GM23338 (cell line): ENCODE measurements around the gene CHSY1. TPM values are rescaled to one million over a fixed set of nuclear protein-coding genes. Genes with fewer than 3 reads are reported as not detected.

Experiments
- ATAC-seq: fragments of 200-7000 bp; cut with Tn5 transposase; 3 replicates; pipeline ENCODE4 v1.9.1; 2020
- DNase-seq: peaks from one replicate; pipeline ENCODE4 v3.0.0-alpha.2; 2015; ENCODE audit warnings: low spot score
- H2AFZ ChIP-seq: fragments of 200-600 bp; sonication (generic); 2 replicates; pipeline ENCODE4 v1.8.0; 2016; ENCODE audit warnings: antibody characterized with exemption, mild to moderate bottlenecking, moderate library complexity
- H3F3A ChIP-seq: fragments of 200-600 bp; sonication (generic); replicated peaks from 2 replicates; pipeline ENCODE4 v1.8.0; 2017; ENCODE audit warnings: antibody characterized with exemption, mixed run types, low read depth
- H3K27ac ChIP-seq: fragments of 200-600 bp; sonication (generic); 2 replicates; pipeline ENCODE4 v1.6.1; 2016; ENCODE audit warnings: low read depth
- H3K27me3 ChIP-seq: fragments of 200-600 bp; sonication (generic); 2 replicates; pipeline ENCODE4 v1.8.0; 2016; ENCODE audit warnings: mild to moderate bottlenecking, mixed run types, moderate library complexity; ENCODE audit not compliant: insufficient read depth
- H3K36me3 ChIP-seq: fragments of 200-600 bp; sonication (generic); 2 replicates; pipeline ENCODE4 v1.8.0; 2016; ENCODE audit warnings: mild to moderate bottlenecking; ENCODE audit not compliant: insufficient read depth
- H3K4me1 ChIP-seq: fragments of 200-600 bp; sonication (generic); 2 replicates; pipeline ENCODE4 v1.8.0; 2016; ENCODE audit warnings: mild to moderate bottlenecking, moderate library complexity; ENCODE audit not compliant: insufficient read depth
- H3K4me2 ChIP-seq: fragments of 200-600 bp; sonication (generic); 2 replicates; pipeline ENCODE4 v1.7.1; 2017; ENCODE audit warnings: mixed run types
- H3K4me3 ChIP-seq: fragments of 200-600 bp; sonication (generic); 2 replicates; pipeline ENCODE4 v1.6.1; 2016; ENCODE audit warnings: mixed run types
- H3K79me2 ChIP-seq: fragments of 200-600 bp; sonication (generic); replicated peaks from 2 replicates; pipeline ENCODE4 v1.8.0; 2017; ENCODE audit warnings: mild to moderate bottlenecking; ENCODE audit not compliant: insufficient read depth
- H3K9me2 ChIP-seq: fragments of 200-600 bp; sonication (generic); 2 replicates; pipeline ENCODE4 v1.8.0; 2017; ENCODE audit not compliant: insufficient read depth
- H4K20me1 ChIP-seq: fragments of 200-600 bp; sonication (generic); replicated peaks from 2 replicates; pipeline ENCODE4 v1.8.0; 2017; ENCODE audit warnings: mild to moderate bottlenecking; ENCODE audit not compliant: insufficient read depth
- H3K27ac Mint-ChIP-seq: 2 replicates; pipeline ENCODE4 v1.8.0; 2020; ENCODE audit warnings: inconsistent platforms, mild to moderate bottlenecking, moderate library complexity, mixed read lengths
- H3K27me3 Mint-ChIP-seq: 3 replicates; pipeline ENCODE4 v1.8.0; 2022; ENCODE audit warnings: low read depth, mild to moderate bottlenecking, moderate library complexity, mixed read lengths, inconsistent platforms; ENCODE audit not compliant: insufficient read depth, poor library complexity
- H3K36me3 Mint-ChIP-seq: 3 replicates; pipeline ENCODE4 v1.8.0; 2021; ENCODE audit warnings: low read depth, mild to moderate bottlenecking, inconsistent platforms, moderate library complexity, mixed read lengths
- H3K4me1 Mint-ChIP-seq: 3 replicates; pipeline ENCODE4 v1.8.0; 2020; ENCODE audit warnings: mild to moderate bottlenecking, inconsistent platforms, mixed read lengths
- H3K4me3 Mint-ChIP-seq: 3 replicates; pipeline ENCODE4 v1.8.0; 2021; ENCODE audit warnings: moderate library complexity, mild to moderate bottlenecking, inconsistent platforms, mixed read lengths
- H3K9me3 Mint-ChIP-seq: 3 replicates; pipeline ENCODE4 v1.8.0; 2020; ENCODE audit warnings: moderate library complexity, mild to moderate bottlenecking, inconsistent platforms, mixed read lengths
- CREB1 ChIP-seq: fragments of 250-450 bp; sonication (Bioruptor Pico); IDR thresholded peaks from 2 replicates; pipeline ENCODE4 v1.5.0; 2020; ENCODE audit warnings: low read depth, mild to moderate bottlenecking, moderate library complexity
- CTCF ChIP-seq, 2 experiments: fragments of 200-600 bp in 1 of 2; sonication (generic) in 1 of 2; conservative IDR thresholded peaks; 2 replicates each; pipeline versions ENCODE4 v1.5.1 to v1.6.1; 2016 to 2017; ENCODE audit warnings: antibody characterized with exemption in 2 of 2, low read depth in 2 of 2, mild to moderate bottlenecking in 2 of 2, moderate library complexity in 1 of 2
- ETS1 ChIP-seq: IDR thresholded peaks from 2 replicates; pipeline ENCODE4 v1.6.1; 2016; ENCODE audit warnings: antibody characterized with exemption
- EZH2 ChIP-seq: fragments of 200-600 bp; sonication (generic); IDR thresholded peaks from one replicate; pipeline ENCODE4 v1.8.0; 2017; ENCODE audit warnings: antibody characterized with exemption, mild to moderate bottlenecking, low read depth; ENCODE audit not compliant: unreplicated experiment
- EZH2phosphoT487 ChIP-seq: fragments of 200-600 bp; sonication (generic); IDR thresholded peaks from one replicate; pipeline ENCODE4 v1.8.1; 2018; ENCODE audit warnings: antibody characterized with exemption; ENCODE audit not compliant: unreplicated experiment
- JUNB ChIP-seq: IDR thresholded peaks from one replicate; pipeline ENCODE4 v1.6.1; 2016; ENCODE audit warnings: antibody characterized with exemption; ENCODE audit not compliant: unreplicated experiment
- NANOG ChIP-seq: IDR thresholded peaks from 2 replicates; pipeline ENCODE4 v1.6.1; 2016; ENCODE audit warnings: antibody characterized with exemption, borderline replicate concordance
- POLR2AphosphoS5 ChIP-seq: IDR thresholded peaks from 2 replicates; pipeline ENCODE4 v1.6.1; 2016; ENCODE audit warnings: antibody characterized with exemption, low read depth
- REST ChIP-seq: IDR thresholded peaks from one replicate; pipeline ENCODE4 v1.6.1; 2018; ENCODE audit warnings: antibody characterized with exemption; ENCODE audit not compliant: unreplicated experiment
- STAT1 ChIP-seq: IDR thresholded peaks from one replicate; pipeline ENCODE4 v1.6.1; 2016; ENCODE audit warnings: antibody characterized with exemption; ENCODE audit not compliant: unreplicated experiment
- ZNF114 ChIP-seq: fragments of 250-450 bp; sonication (Bioruptor Pico); IDR thresholded peaks from 2 replicates; pipeline ENCODE4 v1.5.0; 2020; ENCODE audit warnings: mild to moderate bottlenecking, moderate library complexity
- ZNF331 ChIP-seq: fragments of 250-450 bp; sonication (Bioruptor Pico); IDR thresholded peaks from 2 replicates; pipeline ENCODE4 v1.5.0; 2020; ENCODE audit warnings: low read depth, mild to moderate bottlenecking, moderate library complexity
- ZNF462 ChIP-seq: fragments of 250-450 bp; sonication (Bioruptor Pico); IDR thresholded peaks from 2 replicates; pipeline ENCODE4 v1.5.0; 2020; ENCODE audit warnings: mild to moderate bottlenecking, moderate library complexity
- polyA plus RNA-seq: library from polyadenylated mRNA; unstranded; fragments of >200 nt; fragmentation: Nextera tagmentation; extraction: Ambion mirVana; gene quantifications from 2 replicates; pipeline ENCODE4 v1.2.1, GENCODE V29; 2016
- total RNA-seq: library from RNA; depleted of rRNA; stranded (reverse); fragments of >200 nt; shearing (Covaris generic); gene quantifications from 2 replicates; pipeline ENCODE4 v1.2.3, GENCODE V29; 2014

Gene CHSY1
- total and polyA plus RNA-seq, 2 experiments from 2014 or later: 9.8 to 47.7 TPM

GRCh38 chr15:101132390-101133180, 119.3 kb downstream of the CHSY1 start:
- no peak for DNase-seq

More at GRCh38 chr15:101132390-101133180, 119.3 kb downstream of the CHSY1 start:
- Histone ChIP-seq H4K20me1 (no peaks in the 10 kb centered on the region), H3K9me2 (no peaks in the 10 kb centered on the region), H3K27ac (no peak overlapping the region), H3K4me1 (peaks cover 7% of the 10 kb centered on the region; the same call in 1 of the 2 replicates), H2AFZ (no peak overlapping the region), H3K36me3 (no peaks in the 10 kb centered on the region), H3K4me3 (no peak overlapping the region), H3K27me3 (peaks cover 19% of the 10 kb centered on the region), H3F3A (no peaks in the 10 kb centered on the region), H3K79me2 (no peaks in the 10 kb centered on the region), H3K4me2 (no peak overlapping the region)
- TF ChIP-seq CTCF (conservative IDR thresholded peaks at IDR 0.05; ENCODE audit: low read depth in 2 of 2) (no peak), ZNF462 (no peak), CREB1 (CRISPR knock-in tag) (no peak), STAT1 (no peak), NANOG (no peak), JUNB (no peak), EZH2 (no peak), ZNF114 (CRISPR knock-in tag) (no peak), POLR2AphosphoS5 (no peak), ZNF331 (CRISPR knock-in tag) (no peak), EZH2phosphoT487 (no peak), REST (no peak), ETS1 (no peak)
- H3K36me3 Mint-ChIP-seq: no peaks in the 10 kb centered on the region
- no peak overlapping the region for H3K4me3 Mint-ChIP-seq
- H3K9me3 Mint-ChIP-seq: peaks cover 10% of the 10 kb centered on the region
- no peak overlapping the region for H3K27ac Mint-ChIP-seq
- H3K27me3 Mint-ChIP-seq: peaks cover 25% of the 10 kb centered on the region
- no peak for ATAC-seq
- peaks cover 23% of the 10 kb centered on the region for H3K4me1 Mint-ChIP-seq
